ENCODE measurements around the gene FAM90A1.
"Not testable (repeated sequence)": the region's sequence is repeated elsewhere in the genome, so short reads cannot be mapped to it uniquely, and the experiment has no call there.

DNA sequence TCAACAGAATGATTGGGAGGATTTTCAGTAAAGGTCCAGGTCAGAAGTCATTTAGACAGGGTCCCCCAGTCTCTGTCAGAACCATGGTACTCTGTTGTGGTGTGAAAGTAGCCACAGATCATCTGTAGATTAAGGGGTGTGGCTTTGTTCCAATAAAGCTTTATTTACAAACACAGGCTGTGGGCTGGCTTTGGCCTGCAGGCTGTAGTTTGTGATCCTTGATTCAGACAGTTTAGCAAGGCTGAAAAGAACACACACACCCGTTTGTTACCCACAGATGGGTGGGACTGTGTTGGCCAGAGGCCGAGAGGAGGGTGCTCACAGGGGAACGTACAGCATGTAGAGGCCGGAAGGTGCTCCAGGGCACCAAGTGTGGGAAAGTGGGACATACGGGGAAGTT lies 3.6 kb upstream of the FAM90A1 start:
- TF ChIP-seq, protein P1, sequence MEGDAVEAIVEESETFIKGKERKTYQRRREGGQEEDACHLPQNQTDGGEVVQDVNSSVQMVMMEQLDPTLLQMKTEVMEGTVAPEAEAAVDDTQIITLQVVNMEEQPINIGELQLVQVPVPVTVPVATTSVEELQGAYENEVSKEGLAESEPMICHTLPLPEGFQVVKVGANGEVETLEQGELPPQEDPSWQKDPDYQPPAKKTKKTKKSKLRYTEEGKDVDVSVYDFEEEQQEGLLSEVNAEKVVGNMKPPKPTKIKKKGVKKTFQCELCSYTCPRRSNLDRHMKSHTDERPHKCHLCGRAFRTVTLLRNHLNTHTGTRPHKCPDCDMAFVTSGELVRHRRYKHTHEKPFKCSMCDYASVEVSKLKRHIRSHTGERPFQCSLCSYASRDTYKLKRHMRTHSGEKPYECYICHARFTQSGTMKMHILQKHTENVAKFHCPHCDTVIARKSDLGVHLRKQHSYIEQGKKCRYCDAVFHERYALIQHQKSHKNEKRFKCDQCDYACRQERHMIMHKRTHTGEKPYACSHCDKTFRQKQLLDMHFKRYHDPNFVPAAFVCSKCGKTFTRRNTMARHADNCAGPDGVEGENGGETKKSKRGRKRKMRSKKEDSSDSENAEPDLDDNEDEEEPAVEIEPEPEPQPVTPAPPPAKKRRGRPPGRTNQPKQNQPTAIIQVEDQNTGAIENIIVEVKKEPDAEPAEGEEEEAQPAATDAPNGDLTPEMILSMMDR (IDR thresholded peaks at IDR 0.05) = not testable (repeated sequence)
- not testable (repeated sequence) for TF ChIP-seq POLR2AphosphoS5, EP300 (IDR thresholded peaks at IDR 0.05)

Data from gastroesophageal sphincter (tissue), 3 donors.